H1 (cell line): ENCODE results near the gene APOL3.
"Not testable (repeated sequence)": the region's sequence is repeated elsewhere in the genome, so short reads cannot be mapped to it uniquely, and the experiment has no call there.

Experiments used
- ATF3 ChIP-seq: IDR thresholded peaks from 2 replicates; pipeline ENCODE4 v1.6.1; 2011; ENCODE audit warnings: low read depth, mild to moderate bottlenecking, low read length; ENCODE audit not compliant: insufficient read depth
- BRCA1 ChIP-seq: IDR thresholded peaks from 2 replicates; pipeline ENCODE4 v1.6.1; 2012; ENCODE audit warnings: low read depth, low read length, improper control_type of control experiment
- CTCF ChIP-seq, 3 experiments: IDR thresholded peaks; 1 replicate in 2 of 3; 2 replicates in 1 of 3; pipeline versions ENCODE4 v1.5.1 to v1.6.1; 2011; ENCODE audit warnings: low read length in 3 of 3, mild to moderate bottlenecking in 3 of 3, inconsistent platforms in 2 of 3, low read depth in 1 of 3, moderate library complexity in 1 of 3; ENCODE audit not compliant: insufficient read depth in 1 of 3; ENCODE audit errors: control extremely low read depth in 1 of 3
- EZH2 ChIP-seq: fragments of 200-600 bp; sonication (generic); IDR thresholded peaks from 2 replicates; pipeline ENCODE4 v1.7.1; 2012; ENCODE audit warnings: low read depth, mild to moderate bottlenecking, moderate library complexity, low read length, inconsistent platforms; ENCODE audit not compliant: severe bottlenecking
- POLR2AphosphoS5 ChIP-seq: IDR thresholded peaks from 2 replicates; pipeline ENCODE4 v1.6.1; 2011; ENCODE audit warnings: low read depth, low read length
- ZNF274 ChIP-seq: IDR thresholded peaks from 2 replicates; pipeline ENCODE4 v1.7.0; 2012; ENCODE audit warnings: low read length, borderline replicate concordance; ENCODE audit errors: extremely low read depth

- not testable (repeated sequence) for TF ChIP-seq CTCF (IDR thresholded peaks at IDR 0.05; ENCODE audit: control extremely low read depth in 1 of 3, insufficient read depth in 1 of 3, low read depth in 1 of 3, low read length in 3 of 3); ZNF274; ATF3; BRCA1; POLR2AphosphoS5; EZH2
Measured at GRCh38 chr22:36152821-36153220, 7.7 kb downstream of the APOL3 start.
